H1 (cell line): ENCODE data around the gene SKAP1. TPM values are rescaled to one million over a fixed set of nuclear protein-coding genes. Genes with fewer than 3 reads are reported as not detected.

Experiments used
- CTCF ChIA-PET: fragments of 300-600 bp; sonication (Branson Sonifier 250); formaldehyde crosslinking; loops from one replicate; lab custom pipeline; 2021; ENCODE audit not compliant: partially characterized antibody; lab: Charles Lee
- POLR2A ChIA-PET: fragments of 300-600 bp; sonication (Branson Sonifier 250); formaldehyde crosslinking; loops from one replicate; lab custom pipeline; 2021; ENCODE audit warnings: inconsistent platforms; ENCODE audit not compliant: partially characterized antibody; lab: Charles Lee
- DNase-seq, 2 experiments: peaks; one replicate each; pipeline versions ENCODE4 v3.0.0 to v3.0.0-alpha.2; 2010 to 2022; ENCODE audit warnings: low spot score in 2 of 2, low read depth in 1 of 2, mixed read lengths in 1 of 2
- FAIRE-seq: peaks from 2 replicates; lab custom pipeline; 2011; peaks lifted over from hg19 to GRCh38; lab: Jason Lieb, UNC
- H2AFZ ChIP-seq: 2 replicates; pipeline ENCODE4 v1.8.1; 2012; ENCODE audit warnings: low read length, inconsistent platforms
- H2AK5ac ChIP-seq: 2 replicates; pipeline ENCODE4 v1.6.1; 2013; ENCODE audit warnings: low read depth, low read length
- H2BK120ac ChIP-seq: replicated peaks from 2 replicates; pipeline ENCODE3; 2013; ENCODE audit warnings: low read depth, low read length, inconsistent platforms
- H2BK12ac ChIP-seq: 2 replicates; pipeline ENCODE4 v1.6.1; 2013; ENCODE audit warnings: low read depth, low read length
- H2BK15ac ChIP-seq: 2 replicates; pipeline ENCODE4 v1.6.1; 2013; ENCODE audit warnings: low read length
- H2BK20ac ChIP-seq: 2 replicates; pipeline ENCODE4 v1.6.1; 2013; ENCODE audit warnings: low read length
- H2BK5ac ChIP-seq: 2 replicates; pipeline ENCODE4 v1.6.1; 2013; ENCODE audit warnings: low read depth, low read length
- H3K14ac ChIP-seq: 2 replicates; pipeline ENCODE4 v1.6.1; 2013; ENCODE audit warnings: inconsistent platforms; ENCODE audit not compliant: insufficient read length
- H3K18ac ChIP-seq: 2 replicates; pipeline ENCODE4 v1.6.1; 2013; ENCODE audit warnings: low read length; ENCODE audit errors: extremely low read depth
- H3K23ac ChIP-seq: 2 replicates; pipeline ENCODE4 v1.6.1; 2013; ENCODE audit warnings: inconsistent platforms; ENCODE audit not compliant: insufficient read length
- H3K23me2 ChIP-seq: 2 replicates; pipeline ENCODE4 v1.6.1; 2013; ENCODE audit warnings: low read depth, low read length
- H3K27ac ChIP-seq: 2 replicates; pipeline ENCODE4 v1.6.1; 2011; ENCODE audit warnings: low read depth, low read length, inconsistent platforms
- H3K27me3 ChIP-seq, 4 experiments: replicated peaks in 1 of 4; 1 replicate in 1 of 4; 2 replicates in 3 of 4; pipeline versions ENCODE4 v1.6.1 to v1.8.1; 2011 to 2013; ENCODE audit warnings: low read length in 3 of 4, mild to moderate bottlenecking in 3 of 4, inconsistent platforms in 2 of 4, mixed read lengths in 2 of 4, moderate library complexity in 1 of 4; ENCODE audit not compliant: control insufficient read depth in 3 of 4, insufficient read depth in 3 of 4; ENCODE audit errors: extremely low read depth in 1 of 4
- H3K36me3 ChIP-seq, 4 experiments: 2 replicates each; pipeline versions ENCODE4 v1.6.1 to v1.8.1; 2011 to 2013; ENCODE audit warnings: mild to moderate bottlenecking in 4 of 4, low read length in 3 of 4, moderate library complexity in 2 of 4, control low read depth in 1 of 4, inconsistent platforms in 1 of 4; ENCODE audit not compliant: insufficient read depth in 4 of 4, control insufficient read depth in 2 of 4
- H3K4ac ChIP-seq: replicated peaks from 2 replicates; pipeline ENCODE3; 2013; ENCODE audit warnings: low read length, low read depth, mixed read lengths, inconsistent platforms; ENCODE audit not compliant: insufficient read length
- H3K4me1 ChIP-seq, 4 experiments: replicated peaks in 1 of 4; 1 replicate in 1 of 4; 2 replicates in 3 of 4; pipeline versions ENCODE4 v1.6.1 to v1.8.1; 2011 to 2013; ENCODE audit warnings: low read length in 3 of 4, inconsistent platforms in 2 of 4, mixed read lengths in 1 of 4; ENCODE audit not compliant: insufficient read depth in 4 of 4, control insufficient read depth in 3 of 4
- H3K4me2 ChIP-seq, 2 experiments: 2 replicates each; pipeline versions ENCODE4 v1.6.1 to v1.8.1; 2011 to 2013; ENCODE audit warnings: low read depth in 2 of 2, low read length in 2 of 2, control low read depth in 1 of 2, inconsistent platforms in 1 of 2, mild to moderate bottlenecking in 1 of 2; ENCODE audit not compliant: insufficient read depth in 1 of 2
- H3K4me3 ChIP-seq, 4 experiments: fragments of 200-600, 300-600 bp in 1 of 4; sonication (generic), shearing (Covaris generic), sonication (Bioruptor Twin) in 1 of 4; 2 replicates each; pipeline versions ENCODE4 v1.5.1 to v1.8.1; 2011 to 2016; ENCODE audit warnings: low read length in 4 of 4, low read depth in 3 of 4, control low read depth in 2 of 4, inconsistent platforms in 2 of 4, mild to moderate bottlenecking in 2 of 4, mixed read lengths in 1 of 4, moderate library complexity in 1 of 4; ENCODE audit not compliant: insufficient read depth in 2 of 4; ENCODE audit errors: extremely low read depth in 1 of 4
- H3K56ac ChIP-seq: replicated peaks from 2 replicates; pipeline ENCODE3; 2013; ENCODE audit warnings: low read depth, mild to moderate bottlenecking, mixed read lengths, low read length, inconsistent platforms; ENCODE audit not compliant: insufficient read length
- H3K79me1 ChIP-seq: 2 replicates; pipeline ENCODE4 v1.6.1; 2013; ENCODE audit warnings: low read depth, low read length, control low read depth
- H3K79me2 ChIP-seq, 2 experiments: 2 replicates each; pipeline versions ENCODE4 v1.6.1 to v1.8.1; 2012 to 2013; ENCODE audit warnings: low read length in 2 of 2, mild to moderate bottlenecking in 2 of 2, inconsistent platforms in 1 of 2; ENCODE audit not compliant: insufficient read depth in 2 of 2, control insufficient read depth in 1 of 2
- H3K9ac ChIP-seq, 4 experiments: replicated peaks in 1 of 4; 1 replicate in 1 of 4; 2 replicates in 3 of 4; pipeline versions ENCODE4 v1.6.1 to v1.8.1; 2011 to 2013; ENCODE audit warnings: low read depth in 3 of 4, low read length in 3 of 4, control low read depth in 2 of 4, mild to moderate bottlenecking in 2 of 4, moderate library complexity in 2 of 4, inconsistent platforms in 1 of 4; ENCODE audit errors: extremely low read depth in 1 of 4
- H3K9me3 ChIP-seq, 2 experiments: 2 replicates each; pipeline versions ENCODE4 v1.6.1 to v1.8.1; 2012 to 2013; ENCODE audit warnings: mild to moderate bottlenecking in 2 of 2, moderate library complexity in 2 of 2, control low read depth in 1 of 2, inconsistent platforms in 1 of 2, low read depth in 1 of 2, low read length in 1 of 2, mixed read lengths in 1 of 2; ENCODE audit not compliant: insufficient read depth in 2 of 2
- H4K20me1 ChIP-seq, 2 experiments: replicated peaks in 1 of 2; 2 replicates each; pipeline versions ENCODE3 to v1.8.1; 2011 to 2013; ENCODE audit warnings: inconsistent platforms in 2 of 2, low read length in 2 of 2, mild to moderate bottlenecking in 1 of 2; ENCODE audit not compliant: insufficient read depth in 2 of 2, control insufficient read depth in 1 of 2
- H4K5ac ChIP-seq: 2 replicates; pipeline ENCODE4 v1.6.1; 2013; ENCODE audit warnings: low read length, low read depth, mixed read lengths, inconsistent platforms; ENCODE audit not compliant: insufficient read length
- H4K8ac ChIP-seq: 2 replicates; pipeline ENCODE4 v1.8.0; 2013; ENCODE audit warnings: mild to moderate bottlenecking, moderate library complexity, low read length, inconsistent platforms; ENCODE audit not compliant: insufficient read depth; ENCODE audit errors: extremely low read depth
- H4K91ac ChIP-seq: replicated peaks from 2 replicates; pipeline ENCODE3; 2013; ENCODE audit warnings: low read length, mixed read lengths, inconsistent platforms; ENCODE audit not compliant: insufficient read length
- EZH2 ChIP-seq: fragments of 200-600 bp; sonication (generic); IDR thresholded peaks from 2 replicates; pipeline ENCODE4 v1.7.1; 2012; ENCODE audit warnings: low read depth, mild to moderate bottlenecking, moderate library complexity, low read length, inconsistent platforms; ENCODE audit not compliant: severe bottlenecking
- KDM1A ChIP-seq: fragments of 200-600, 300-600 bp; sonication (generic); IDR thresholded peaks from 2 replicates; pipeline ENCODE4 v1.7.1; 2016; ENCODE audit warnings: mild to moderate bottlenecking, low read length, borderline replicate concordance
- SIRT6 ChIP-seq: IDR thresholded peaks from one replicate; pipeline ENCODE4 v1.7.1; 2012; ENCODE audit warnings: low read length, inconsistent platforms
- TEAD4 ChIP-seq: IDR thresholded peaks from 2 replicates; pipeline ENCODE4 v1.6.1; 2012; ENCODE audit warnings: low read depth, low read length, inconsistent platforms, mixed read lengths
- WGBS, 2 experiments: shearing (Covaris generic) in 1 of 2; methylation state at CpG; one replicate each; pipeline versions ENCODE4 v1.1.6 to v1.1.7; 2013 to 2015; ENCODE audit warnings: low lambda C conversion rate in 2 of 2, mixed read lengths in 2 of 2, inconsistent platforms in 1 of 2, low coverage in 1 of 2, missing lambda C conversion rate in 1 of 2; ENCODE audit not compliant: insufficient replicate concordance in 2 of 2, insufficient coverage in 1 of 2, insufficient read length in 1 of 2; ENCODE audit errors: extremely low coverage in 1 of 2, missing lambda C conversion rate in 1 of 2; 5-methylcytosine and 5-hydroxymethylcytosine counted together
- polyA plus RNA-seq, 7 experiments: library from polyadenylated mRNA; depleted of rRNA in 3 of 7; stranded (reverse) in 5 of 7; unstranded in 2 of 7; fragments of >200 nt in 5 of 7; fragments of 200-250 nt in 2 of 7; gene quantifications; 1 replicate in 5 of 7; 2 replicates in 1 of 7; 4 replicates in 1 of 7; pipeline versions ENCODE4 v1.2.1 to v1.2.3, GENCODE V29; 2011 to 2013; ENCODE audit warnings: missing spikeins in 2 of 7, mixed read lengths in 2 of 7
- total RNA-seq: library from RNA; stranded (reverse); fragmentation: NEBNext Ultra II Directional; extraction: Animal tissue kit (Norgen Biotek cat#: 25700); gene quantifications from 2 replicates; pipeline ENCODE4 v1.2.1, GENCODE V29; 2021

The SKAP1 gene
- total and polyA plus RNA-seq, 2 of the 8 experiments (the other 6 are each of a cell fraction or from before 2014, with no cell fraction given): not detected

DNA sequence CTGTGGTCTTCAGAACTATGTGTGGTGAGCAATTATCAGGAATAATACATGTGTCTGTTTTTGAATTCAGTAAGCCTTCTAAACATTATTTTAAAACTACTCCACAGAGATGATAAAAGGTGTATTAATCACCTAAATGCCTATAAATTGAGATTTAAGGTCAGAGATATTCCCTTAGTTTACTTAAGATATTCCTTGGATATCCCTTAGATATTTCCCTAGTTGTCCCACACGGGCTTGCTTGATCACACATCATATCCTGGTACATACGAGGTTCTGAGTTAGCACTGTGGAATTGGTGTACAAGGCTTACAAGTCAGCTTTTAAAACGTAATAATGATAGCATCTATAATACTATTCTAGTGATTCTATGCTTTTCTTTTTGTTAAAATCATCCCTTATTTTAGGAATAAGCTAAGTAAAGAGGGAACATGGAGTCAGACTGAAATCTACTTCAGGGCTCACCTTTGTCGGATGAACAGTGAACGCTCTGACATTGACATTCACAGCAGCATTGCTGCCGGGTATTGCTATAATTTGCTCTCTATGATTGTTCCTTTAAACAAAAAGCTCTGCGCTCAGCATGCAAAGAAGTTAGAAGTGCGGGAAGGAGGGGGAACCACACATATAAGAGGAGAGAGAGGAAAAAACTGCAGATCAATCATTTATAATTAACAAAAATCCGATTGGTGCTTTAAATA is 136.5 kb downstream of the SKAP1 start:
- Histone ChIP-seq H4K91ac (no peak overlapping the region), H3K9me3 (no peaks in the 10 kb centered on the region), H3K23me2 (no peaks in the 10 kb centered on the region), H3K79me1 (no peaks in the 10 kb centered on the region), H3K27me3 (no peaks in the 10 kb centered on the region; a peak in 1 of 7 replicates), H3K27ac (no peak overlapping the region), H3K4me1 (no peaks in the 10 kb centered on the region), H4K20me1 (no peaks in the 10 kb centered on the region), H2AK5ac (no peak overlapping the region), H3K56ac (no peak overlapping the region), H2BK20ac (no peak overlapping the region), H3K18ac (no peak overlapping the region), H3K23ac (no peak overlapping the region), H3K4ac (no peak overlapping the region), H2BK12ac (no peak overlapping the region), H3K9ac (no peak overlapping the region), H3K14ac (no peak overlapping the region), H3K4me2 (no peak overlapping the region), H4K8ac (no peak overlapping the region), H3K4me3 (no peak overlapping the region), H2BK15ac (no peak overlapping the region), H3K79me2 (no peaks in the 10 kb centered on the region), H4K5ac (no peak overlapping the region), H2AFZ (no peak overlapping the region), H2BK120ac (no peak overlapping the region), H3K36me3 (no peaks in the 10 kb centered on the region), H2BK5ac (no peak overlapping the region)
- ChIA-PET POLR2A (interaction anchor here (0.5 kb wide), 1 partner anchor 224 kb away, joined by 5 read pairs; no protein-coding TSS in a partner anchor), CTCF (interaction anchor here (0.5 to 3.0 kb wide), 23 partner anchors 9 to 299 kb away, joined by 3 to 24 read pairs (median 3); partner anchors contain the start of gene HOXB3)
- FAIRE-seq (no peak), DNase-seq (no peak)
- 81% methylated on average over 9 of the region's 9 CpGs; no CpG with 5 or more reads in 1 of the 2 experiments for WGBS, 2 experiments
- TF ChIP-seq EZH2: no peak
- TF ChIP-seq TEAD4: no peak
- TF ChIP-seq KDM1A: no peak
- no peak for TF ChIP-seq SIRT6
